GM23248 (cell line): ENCODE results near the gene GIGYF2. TPM values are rescaled to one million over a fixed set of nuclear protein-coding genes. Genes with fewer than 3 reads are reported as not detected.

ENCODE experiments used
- DNase-seq: peaks from one replicate; pipeline ENCODE4 v3.0.0-alpha.2; 2015
- H2AFZ ChIP-seq: fragments of 200-600 bp; sonication (generic); 2 replicates; pipeline ENCODE4 v1.6.1; 2016; ENCODE audit warnings: antibody characterized with exemption
- H3F3A ChIP-seq: fragments of 200-600 bp; sonication (generic); 2 replicates; pipeline ENCODE4 v1.6.1; 2016; ENCODE audit warnings: mild to moderate bottlenecking, antibody characterized with exemption, mixed run types; ENCODE audit not compliant: insufficient read depth
- H3K27ac ChIP-seq: fragments of 200-600 bp; sonication (generic); 2 replicates; pipeline ENCODE4 v1.5.1; 2016; ENCODE audit warnings: mild to moderate bottlenecking
- H3K27me3 ChIP-seq: fragments of 200-600 bp; sonication (generic); replicated peaks from 2 replicates; pipeline ENCODE4 v1.6.1; 2016; ENCODE audit warnings: mild to moderate bottlenecking; ENCODE audit not compliant: insufficient read depth
- H3K36me3 ChIP-seq: fragments of 200-600 bp; sonication (generic); 2 replicates; pipeline ENCODE4 v1.6.1; 2016; ENCODE audit warnings: low read depth, mild to moderate bottlenecking
- H3K4me1 ChIP-seq: fragments of 200-600 bp; sonication (generic); 2 replicates; pipeline ENCODE4 v1.6.1; 2016; ENCODE audit warnings: mild to moderate bottlenecking; ENCODE audit not compliant: insufficient read depth
- H3K4me2 ChIP-seq: fragments of 200-600 bp; sonication (generic); one replicate; pipeline ENCODE4 v1.6.1; 2016; ENCODE audit warnings: mild to moderate bottlenecking; ENCODE audit not compliant: unreplicated experiment
- H3K4me3 ChIP-seq: fragments of 200-600 bp; sonication (generic); 2 replicates; pipeline ENCODE4 v1.5.1; 2016; ENCODE audit warnings: mild to moderate bottlenecking
- H3K79me2 ChIP-seq: fragments of 200-600 bp; sonication (generic); 2 replicates; pipeline ENCODE4 v1.6.1; 2016; ENCODE audit warnings: mild to moderate bottlenecking; ENCODE audit not compliant: insufficient read depth
- H3K9ac ChIP-seq: fragments of 200-600 bp; sonication (generic); 2 replicates; pipeline ENCODE4 v1.6.1; 2016; ENCODE audit warnings: mild to moderate bottlenecking
- H3K9me2 ChIP-seq: fragments of 200-600 bp; sonication (generic); 2 replicates; pipeline ENCODE4 v1.6.1; 2016; ENCODE audit warnings: mixed run types, mild to moderate bottlenecking, moderate library complexity; ENCODE audit not compliant: insufficient read depth
- H3K9me3 ChIP-seq: fragments of 200-600 bp; sonication (generic); one replicate; pipeline ENCODE4 v1.6.1; 2017; ENCODE audit warnings: low read depth
- H4K20me1 ChIP-seq: fragments of 200-600 bp; sonication (generic); 2 replicates; pipeline ENCODE4 v1.6.0; 2016; ENCODE audit not compliant: insufficient read depth
- EZH2 ChIP-seq: fragments of 200-600 bp; sonication (generic); IDR thresholded peaks from 2 replicates; pipeline ENCODE4 v1.6.1; 2018; ENCODE audit warnings: antibody characterized with exemption, mild to moderate bottlenecking; ENCODE audit not compliant: insufficient read depth, poor library complexity, severe bottlenecking
- EZH2phosphoT487 ChIP-seq: fragments of 200-600 bp; sonication (generic); IDR thresholded peaks from 2 replicates; pipeline ENCODE4 v1.6.1; 2018; ENCODE audit warnings: antibody characterized with exemption, moderate library complexity, mild to moderate bottlenecking, low read depth; ENCODE audit not compliant: insufficient read depth
- WGBS, 2 experiments: methylation state at CpG; one replicate each; pipeline ENCODE4 v1.1.6; 2015 to 2017; ENCODE audit warnings: low lambda C conversion rate in 2 of 2, low coverage in 1 of 2; ENCODE audit errors: missing lambda C conversion rate in 2 of 2; 5-methylcytosine and 5-hydroxymethylcytosine counted together
- in situ Hi-C: fragments of 300-500 bp; cut with MboI; formaldehyde crosslinking; loops from 2 replicates; pipeline ENCODE4 v1.15.0; 2020
- polyA plus RNA-seq: library from polyadenylated mRNA; unstranded; fragments of >200 nt; fragmentation: Nextera tagmentation; extraction: Ambion mirVana; gene quantifications from 2 replicates; pipeline ENCODE4 v1.2.1, GENCODE V29; 2016
- total RNA-seq: library from RNA; depleted of rRNA; stranded (reverse); fragments of >200 nt; shearing (Covaris generic); gene quantifications from 2 replicates; pipeline ENCODE4 v1.2.3, GENCODE V29; 2014; rRNA removed

GIGYF2 gene
- total RNA-seq = 35.2 and 69.0 TPM in 2 replicates
- polyA plus RNA-seq = 26.1 and 27.2 TPM in 2 replicates

- Histone ChIP-seq H3K36me3 (no peaks in the 10 kb centered on the region), H3K4me1 (peaks cover 29% of the 10 kb centered on the region), H3K9me3 (no peaks in the 10 kb centered on the region), H3K4me3 (peak within 1 kb of the TSS; percentile 93), H3F3A (peaks cover 5% of the 10 kb centered on the region), H4K20me1 (no peaks in the 10 kb centered on the region; the same call in 1 of the 2 replicates), H3K79me2 (peaks cover 49% of the 10 kb centered on the region), H3K9ac (peak within 1 kb of the TSS; percentile 96), H3K9me2 (no peaks in the 10 kb centered on the region), H2AFZ (peak within 1 kb of the TSS; percentile 82), H3K4me2 (peak within 1 kb of the TSS; percentile 90), H3K27ac (peak within 1 kb of the TSS; percentile 83), H3K27me3 (no peaks in the 10 kb centered on the region)
- in situ Hi-C loops = no loop called here
- TF ChIP-seq EZH2 (no peak), EZH2phosphoT487 (no peak)
- 1 to 3% methylated on average over 40 to 48 of the region's 71 CpGs for WGBS, 2 experiments
- DNase-seq = peak; percentile 96
Observed at GRCh38 chr2:232697059-232697806, at the start of gene GIGYF2. Gene GIGYF2 (plus strand): TSS chr2:232697331. CDS start chr2:232735198, 37,867 bp downstream.

DNA sequence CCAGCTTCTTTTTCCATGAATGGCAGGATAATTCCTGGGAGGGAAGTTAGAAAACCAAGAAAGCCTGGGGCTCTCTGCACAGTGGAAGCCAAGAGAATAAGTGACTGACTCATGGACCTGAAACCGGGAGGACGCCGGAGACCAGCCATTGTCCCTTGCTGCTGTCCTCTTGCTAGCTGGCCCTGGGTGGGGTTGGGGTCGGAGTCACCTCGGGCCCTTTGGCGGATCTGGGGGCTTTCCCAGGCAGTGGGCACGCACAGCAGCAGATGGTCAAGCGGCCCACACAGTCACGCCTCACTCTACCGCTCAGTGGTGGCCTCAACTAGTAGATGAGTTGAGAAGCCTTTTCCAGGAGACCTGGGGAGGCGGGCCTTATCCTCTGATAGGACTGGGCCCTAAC lies 48.1 kb upstream of the GIGYF2 start:
- Histone ChIP-seq H3K9ac (no peak overlapping the region), H4K20me1 (no peaks in the 10 kb centered on the region), H3K4me3 (no peak overlapping the region), H2AFZ (no peak overlapping the region), H3K27ac (no peak overlapping the region), H3K36me3 (no peaks in the 10 kb centered on the region), H3K4me2 (no peak overlapping the region), H3K79me2 (no peaks in the 10 kb centered on the region), H3K9me2 (no peaks in the 10 kb centered on the region), H3F3A (no peaks in the 10 kb centered on the region), H3K27me3 (0 out of 2 replicates have a peak, but pooled peaks cover 3% of the 10 kb centered on the region), H3K9me3 (no peaks in the 10 kb centered on the region), H3K4me1 (no peaks in the 10 kb centered on the region)
- in situ Hi-C loops = no loop called here
- TF ChIP-seq EZH2phosphoT487 (no peak), EZH2 (no peak)
- WGBS, 2 experiments = 78 to 84% methylated on average over 11 of the region's 11 CpGs
- DNase-seq = no peak

GRCh38 chr2:232652505-232652851 lies 44.7 kb upstream of the GIGYF2 start:
- DNase-seq = peak; percentile 15
- Histone ChIP-seq H3K4me3 (no peak overlapping the region), H3K36me3 (no peaks in the 10 kb centered on the region), H3K9me3 (no peaks in the 10 kb centered on the region), H2AFZ (no peak overlapping the region), H3K4me2 (no peak overlapping the region), H3K9me2 (no peaks in the 10 kb centered on the region), H3K27me3 (0 out of 2 replicates have a peak, but pooled peaks cover 3% of the 10 kb centered on the region), H3F3A (no peaks in the 10 kb centered on the region), H3K27ac (no peak overlapping the region), H3K4me1 (no peaks in the 10 kb centered on the region), H3K79me2 (no peaks in the 10 kb centered on the region), H3K9ac (no peak overlapping the region), H4K20me1 (no peaks in the 10 kb centered on the region)
- 43 to 52% methylated on average over 4 of the region's 4 CpGs for WGBS, 2 experiments
- in situ Hi-C loops = no loop called here
- TF ChIP-seq EZH2 (no peak), EZH2phosphoT487 (no peak)

GRCh38 chr2:232653441-232653840 lies 43.7 kb upstream of the GIGYF2 start:
- TF ChIP-seq EZH2phosphoT487 (no peak), EZH2 (no peak)
- Histone ChIP-seq H3K27me3 (0 out of 2 replicates have a peak, but pooled peaks cover 3% of the 10 kb centered on the region), H3F3A (no peaks in the 10 kb centered on the region), H3K4me3 (no peak overlapping the region), H3K36me3 (no peaks in the 10 kb centered on the region), H3K9me2 (no peaks in the 10 kb centered on the region), H3K4me2 (no peak overlapping the region), H4K20me1 (no peaks in the 10 kb centered on the region), H3K9ac (no peak overlapping the region), H3K4me1 (no peaks in the 10 kb centered on the region), H3K27ac (no peak overlapping the region), H2AFZ (no peak overlapping the region), H3K9me3 (no peaks in the 10 kb centered on the region), H3K79me2 (no peaks in the 10 kb centered on the region)
- WGBS, 2 experiments = 75 to 87% methylated on average over 7 of the region's 7 CpGs
- in situ Hi-C loops = no loop called here
- DNase-seq = no peak
